OCI-LY3 (cell line): ENCODE measurements around the gene RNF144A.

ENCODE experiments used
- EZH2phosphoT487 ChIP-seq: fragments of 200-600 bp; shearing (Covaris generic); IDR thresholded peaks from 2 replicates; pipeline ENCODE4 v1.6.1; 2018; ENCODE audit warnings: antibody characterized with exemption, mixed run types, low read depth
- TF ChIP-seq, protein P1 (sequence below): fragments of 200-600, 300-600 bp; sonication (generic); IDR thresholded peaks from 2 replicates; pipeline ENCODE4 v1.5.1; 2014; ENCODE audit warnings: antibody characterized with exemption, low read length, low read depth

DNA sequence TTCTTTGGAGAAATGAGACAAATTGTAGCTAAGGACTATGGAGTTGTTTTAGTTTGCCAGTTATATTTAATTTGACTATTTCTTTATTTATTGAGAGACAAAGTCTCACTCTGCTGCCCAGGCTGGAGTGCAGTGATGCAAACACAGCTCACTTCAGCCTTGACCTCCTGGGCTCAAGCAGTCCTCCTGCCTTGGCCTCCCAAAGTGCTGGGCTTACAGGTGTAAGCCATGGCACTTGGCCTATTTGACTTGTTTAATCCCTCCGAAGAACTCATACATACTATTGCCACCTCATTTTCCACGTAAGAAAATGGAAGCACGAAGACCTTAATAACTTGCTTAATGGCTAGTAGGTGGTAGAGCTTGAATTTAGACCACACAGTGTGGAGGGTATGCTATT, 988 bp upstream of the RNF144A start:
- TF ChIP-seq, protein P1, sequence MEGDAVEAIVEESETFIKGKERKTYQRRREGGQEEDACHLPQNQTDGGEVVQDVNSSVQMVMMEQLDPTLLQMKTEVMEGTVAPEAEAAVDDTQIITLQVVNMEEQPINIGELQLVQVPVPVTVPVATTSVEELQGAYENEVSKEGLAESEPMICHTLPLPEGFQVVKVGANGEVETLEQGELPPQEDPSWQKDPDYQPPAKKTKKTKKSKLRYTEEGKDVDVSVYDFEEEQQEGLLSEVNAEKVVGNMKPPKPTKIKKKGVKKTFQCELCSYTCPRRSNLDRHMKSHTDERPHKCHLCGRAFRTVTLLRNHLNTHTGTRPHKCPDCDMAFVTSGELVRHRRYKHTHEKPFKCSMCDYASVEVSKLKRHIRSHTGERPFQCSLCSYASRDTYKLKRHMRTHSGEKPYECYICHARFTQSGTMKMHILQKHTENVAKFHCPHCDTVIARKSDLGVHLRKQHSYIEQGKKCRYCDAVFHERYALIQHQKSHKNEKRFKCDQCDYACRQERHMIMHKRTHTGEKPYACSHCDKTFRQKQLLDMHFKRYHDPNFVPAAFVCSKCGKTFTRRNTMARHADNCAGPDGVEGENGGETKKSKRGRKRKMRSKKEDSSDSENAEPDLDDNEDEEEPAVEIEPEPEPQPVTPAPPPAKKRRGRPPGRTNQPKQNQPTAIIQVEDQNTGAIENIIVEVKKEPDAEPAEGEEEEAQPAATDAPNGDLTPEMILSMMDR = no peak
- no peak for TF ChIP-seq EZH2phosphoT487
